ENCODE measurements around the gene CBX7.

The CBX7 gene

GRCh38 chr22:39144101-39144767, 8.2 kb downstream of the CBX7 start:
- TF ChIP-seq ZFX (IDR thresholded peaks at IDR 0.05; ENCODE audit: borderline replicate concordance) (no peak), CTCF (IDR thresholded peaks at IDR 0.05) (no peak)
- H3K27ac ChIP-seq, result no peak overlapping the region

GRCh38 chr22:39142088-39142680, 10.3 kb downstream of the CBX7 start:
- TF ChIP-seq CTCF (IDR thresholded peaks at IDR 0.05) (no peak), ZFX (IDR thresholded peaks at IDR 0.05; ENCODE audit: borderline replicate concordance) (no peak)
- H3K27ac ChIP-seq, result no peak overlapping the region

- TF ChIP-seq CTCF (IDR thresholded peaks at IDR 0.05) (no peak), ZFX (IDR thresholded peaks at IDR 0.05; ENCODE audit: borderline replicate concordance) (no peak)
- no peak overlapping the region for H3K27ac ChIP-seq
Observed at GRCh38 chr22:39139933-39140332, 12.5 kb downstream of the CBX7 start.

GRCh38 chr22:39138357-39138997, 14.0 kb downstream of the CBX7 start:
- no peak overlapping the region for H3K27ac ChIP-seq
- no peak for TF ChIP-seq ZFX (IDR thresholded peaks at IDR 0.05; ENCODE audit: borderline replicate concordance)
- TF ChIP-seq CTCF (IDR thresholded peaks at IDR 0.05), result no peak

GRCh38 chr22:39136317-39136716, 16.2 kb downstream of the CBX7 start:
- H3K27ac ChIP-seq, result no peak overlapping the region
- TF ChIP-seq CTCF (IDR thresholded peaks at IDR 0.05), result no peak
- TF ChIP-seq ZFX (IDR thresholded peaks at IDR 0.05; ENCODE audit: borderline replicate concordance), result no peak

- TF ChIP-seq CTCF (IDR thresholded peaks at IDR 0.05), result peak; percentile 29
- TF ChIP-seq ZFX (IDR thresholded peaks at IDR 0.05; ENCODE audit: borderline replicate concordance), result no peak
Observed at GRCh38 chr22:39135092-39135896, 17.2 kb downstream of the CBX7 start.

More at GRCh38 chr22:39135092-39135896, 17.2 kb downstream of the CBX7 start:
- no peak overlapping the region for H3K27ac ChIP-seq
